Stimulated activated CD4-positive, alpha-beta T cell treated with anti-CD3 and anti-CD28 coated beads, Interleukin-15, amount 100 ng/mL, for 48 hours (primary cell): ENCODE data around the gene PIGW.

Source experiments
- DNase-seq, 2 donors: peaks; one replicate each; pipeline ENCODE4 v3.0.0-alpha.2; 2020; ENCODE audit warnings: low read depth in 2 of 2

Gene PIGW

GRCh38 chr17:36545465-36546417 is 11.0 kb downstream of the PIGW start:
- peak; percentile 93 to 96 for DNase-seq

GRCh38 chr17:36546418-36547093 is 11.8 kb downstream of the PIGW start:
- no peak for DNase-seq

DNA sequence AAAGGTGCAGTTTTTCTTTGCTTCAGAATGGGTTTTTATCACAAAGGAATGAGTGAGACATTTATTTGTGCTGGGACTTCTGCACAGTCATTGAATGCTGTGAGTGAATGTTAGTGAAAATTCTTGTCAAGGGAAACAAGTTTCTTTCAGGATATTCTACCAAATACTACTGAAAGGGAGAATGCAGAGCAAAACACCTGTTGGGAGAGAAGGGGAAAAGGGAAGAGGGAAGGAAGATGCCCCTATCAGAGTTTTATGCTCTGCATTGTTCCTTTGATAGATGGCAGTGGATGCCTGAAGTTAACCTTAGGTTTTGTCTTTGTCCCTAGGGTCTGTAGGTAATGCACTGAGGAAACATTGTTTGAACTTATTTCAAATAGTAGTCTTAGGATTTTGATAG is 13.0 kb downstream of the PIGW start:
- no peak for DNase-seq

- no peak for DNase-seq
Measured at GRCh38 chr17:36550491-36551417, 16.0 kb downstream of the PIGW start.

- no peak for DNase-seq
Measured at GRCh38 chr17:36553459-36553858, 18.7 kb downstream of the PIGW start.

GRCh38 chr17:36566081-36566480 is 31.3 kb downstream of the PIGW start:
- DNase-seq = no peak

- no peak for DNase-seq
Measured at GRCh38 chr17:36575028-36575427, 40.2 kb downstream of the PIGW start.

DNA sequence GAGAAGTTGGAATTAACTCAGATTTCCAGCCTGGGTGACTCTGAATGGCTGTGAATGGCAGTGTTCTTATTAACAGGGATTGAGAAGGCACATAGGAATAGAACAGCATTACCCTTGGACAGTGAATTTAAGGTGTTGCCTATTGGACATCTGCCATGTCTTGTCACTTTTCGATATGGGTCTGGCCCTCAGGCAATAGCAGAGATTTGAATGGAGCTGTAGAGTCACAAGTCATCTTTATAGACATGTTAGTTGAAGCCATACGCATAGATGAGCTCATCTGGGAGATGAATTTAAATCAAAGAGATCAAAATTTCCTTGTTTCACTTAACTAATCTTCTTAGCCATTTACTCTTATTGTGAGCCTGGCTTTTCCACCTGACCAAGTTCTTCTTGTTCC is 42.0 kb downstream of the PIGW start:
- no peak for DNase-seq

DNA sequence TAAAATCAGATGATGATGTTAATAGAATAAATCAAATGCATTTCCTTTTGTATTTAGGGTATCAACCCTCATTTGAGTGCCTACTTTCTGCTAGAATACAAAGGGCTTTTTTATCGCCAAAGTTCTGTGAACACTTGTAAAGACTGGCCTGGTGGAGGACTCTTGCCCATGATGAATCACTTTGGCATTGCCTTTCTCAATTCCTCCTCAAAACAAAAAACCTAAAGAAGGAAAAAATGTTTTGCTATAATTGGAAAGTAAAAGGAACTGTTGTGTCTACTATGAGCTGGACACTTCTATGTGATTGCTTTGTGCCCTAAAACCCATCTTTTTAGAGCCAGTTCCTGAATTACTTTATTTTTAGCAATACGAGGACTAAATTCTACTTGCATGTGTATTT is 43.9 kb downstream of the PIGW start:
- no peak for DNase-seq

- no peak for DNase-seq
Measured at GRCh38 chr17:36583787-36584186, 49.0 kb downstream of the PIGW start.

GRCh38 chr17:36586138-36586537 is 51.4 kb downstream of the PIGW start:
- no peak for DNase-seq
